ENCODE data around the gene EPB41L1. TPM values are rescaled to one million over a fixed set of nuclear protein-coding genes. Genes with fewer than 3 reads are reported as not detected.

The EPB41L1 gene
- total RNA-seq, 1 donor from 2014 or later = 43.1 TPM

- H3K27me3 Mint-ChIP-seq (ENCODE audit: low read depth) = no peaks in the 10 kb centered on the region
- H3K4me1 Mint-ChIP-seq = no peaks in the 10 kb centered on the region
- TF ChIP-seq, protein P1, sequence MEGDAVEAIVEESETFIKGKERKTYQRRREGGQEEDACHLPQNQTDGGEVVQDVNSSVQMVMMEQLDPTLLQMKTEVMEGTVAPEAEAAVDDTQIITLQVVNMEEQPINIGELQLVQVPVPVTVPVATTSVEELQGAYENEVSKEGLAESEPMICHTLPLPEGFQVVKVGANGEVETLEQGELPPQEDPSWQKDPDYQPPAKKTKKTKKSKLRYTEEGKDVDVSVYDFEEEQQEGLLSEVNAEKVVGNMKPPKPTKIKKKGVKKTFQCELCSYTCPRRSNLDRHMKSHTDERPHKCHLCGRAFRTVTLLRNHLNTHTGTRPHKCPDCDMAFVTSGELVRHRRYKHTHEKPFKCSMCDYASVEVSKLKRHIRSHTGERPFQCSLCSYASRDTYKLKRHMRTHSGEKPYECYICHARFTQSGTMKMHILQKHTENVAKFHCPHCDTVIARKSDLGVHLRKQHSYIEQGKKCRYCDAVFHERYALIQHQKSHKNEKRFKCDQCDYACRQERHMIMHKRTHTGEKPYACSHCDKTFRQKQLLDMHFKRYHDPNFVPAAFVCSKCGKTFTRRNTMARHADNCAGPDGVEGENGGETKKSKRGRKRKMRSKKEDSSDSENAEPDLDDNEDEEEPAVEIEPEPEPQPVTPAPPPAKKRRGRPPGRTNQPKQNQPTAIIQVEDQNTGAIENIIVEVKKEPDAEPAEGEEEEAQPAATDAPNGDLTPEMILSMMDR (IDR thresholded peaks at IDR 0.05; ENCODE audit: unreplicated experiment) = no peak
- no peak overlapping the region for H3K27ac Mint-ChIP-seq
- H3K9me3 Mint-ChIP-seq = no peaks in the 10 kb centered on the region
- peaks cover 10% of the 10 kb centered on the region for H3K36me3 Mint-ChIP-seq
- no peak for DNase-seq (ENCODE audit: low spot score in 2 of 2, unreplicated experiment in 2 of 2)
- H3K4me3 Mint-ChIP-seq = no peak overlapping the region
Measured at GRCh38 chr20:36210436-36211021, 56.0 kb downstream of the EPB41L1 start.

DNA sequence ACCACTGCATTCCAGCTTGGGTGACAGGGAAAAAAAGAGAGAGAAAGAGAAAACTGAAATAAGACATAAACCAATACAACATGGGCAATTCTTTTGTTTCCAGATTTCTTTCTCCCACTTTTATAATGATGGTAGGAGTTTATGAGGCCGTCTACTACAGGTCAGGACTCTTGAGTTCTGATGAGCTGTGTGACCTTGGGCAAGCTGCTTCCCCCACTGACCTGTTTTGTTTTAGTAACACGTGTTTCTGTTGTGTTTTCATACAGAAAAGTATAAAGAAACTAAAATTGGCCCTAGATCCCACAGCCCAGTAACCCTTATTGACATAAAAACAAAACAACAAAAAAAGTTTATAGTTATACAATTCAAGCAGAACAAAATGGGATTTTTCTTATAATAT, 58.8 kb downstream of the EPB41L1 start:
- H3K27ac Mint-ChIP-seq = no peak overlapping the region
- H3K9me3 Mint-ChIP-seq = no peaks in the 10 kb centered on the region
- TF ChIP-seq, protein P1 (IDR thresholded peaks at IDR 0.05; ENCODE audit: unreplicated experiment) = no peak
- no peaks in the 10 kb centered on the region for H3K27me3 Mint-ChIP-seq (ENCODE audit: low read depth)
- H3K4me1 Mint-ChIP-seq = no peaks in the 10 kb centered on the region
- DNase-seq (ENCODE audit: low spot score in 2 of 2, unreplicated experiment in 2 of 2) = no peak
- H3K36me3 Mint-ChIP-seq = peaks cover 4% of the 10 kb centered on the region
- no peak overlapping the region for H3K4me3 Mint-ChIP-seq

- no peak overlapping the region for H3K4me3 Mint-ChIP-seq
- no peak for DNase-seq (ENCODE audit: low spot score in 2 of 2, unreplicated experiment in 2 of 2)
- H3K9me3 Mint-ChIP-seq = no peaks in the 10 kb centered on the region
- no peaks in the 10 kb centered on the region for H3K27me3 Mint-ChIP-seq (ENCODE audit: low read depth)
- no peaks in the 10 kb centered on the region for H3K4me1 Mint-ChIP-seq
- TF ChIP-seq, protein P1 (IDR thresholded peaks at IDR 0.05; ENCODE audit: unreplicated experiment) = no peak
- peaks cover 5% of the 10 kb centered on the region for H3K36me3 Mint-ChIP-seq
- no peak overlapping the region for H3K27ac Mint-ChIP-seq
Measured at GRCh38 chr20:36214684-36215256, 60.2 kb downstream of the EPB41L1 start.

GRCh38 chr20:36215778-36216177, 61.2 kb downstream of the EPB41L1 start:
- no peaks in the 10 kb centered on the region for H3K27me3 Mint-ChIP-seq (ENCODE audit: low read depth)
- no peak overlapping the region for H3K27ac Mint-ChIP-seq
- TF ChIP-seq, protein P1 (IDR thresholded peaks at IDR 0.05; ENCODE audit: unreplicated experiment) = no peak
- H3K4me3 Mint-ChIP-seq = no peak overlapping the region
- peaks cover 1% of the 10 kb centered on the region for H3K36me3 Mint-ChIP-seq
- H3K4me1 Mint-ChIP-seq = no peaks in the 10 kb centered on the region
- no peaks in the 10 kb centered on the region for H3K9me3 Mint-ChIP-seq
- no peak for DNase-seq (ENCODE audit: low spot score in 2 of 2, unreplicated experiment in 2 of 2)

- H3K4me3 Mint-ChIP-seq = no peak overlapping the region
- H3K4me1 Mint-ChIP-seq = no peaks in the 10 kb centered on the region
- H3K27me3 Mint-ChIP-seq (ENCODE audit: low read depth) = no peaks in the 10 kb centered on the region
- no peaks in the 10 kb centered on the region for H3K9me3 Mint-ChIP-seq
- DNase-seq (ENCODE audit: low spot score in 2 of 2, unreplicated experiment in 2 of 2) = no peak
- peaks cover 5% of the 10 kb centered on the region for H3K36me3 Mint-ChIP-seq
- no peak overlapping the region for H3K27ac Mint-ChIP-seq
- TF ChIP-seq, protein P1 (IDR thresholded peaks at IDR 0.05; ENCODE audit: unreplicated experiment) = no peak
Measured at GRCh38 chr20:36216314-36217025, 61.9 kb downstream of the EPB41L1 start.

Measured in mesothelial cell of epicardium (in vitro differentiated cells).